ENCODE data around the gene COL6A5. TPM values are rescaled to one million over a fixed set of nuclear protein-coding genes. Genes with fewer than 3 reads are reported as not detected.

Gene COL6A5
- polyA plus RNA-seq, 3 donors, result not detected

GRCh38 chr3:130528120-130528519 is 182.6 kb downstream of the COL6A5 start:
- H3K9me3 Mint-ChIP-seq, result no peaks in the 10 kb centered on the region
- no peaks in the 10 kb centered on the region for H3K36me3 Mint-ChIP-seq
- Histone ChIP-seq H3K9me3 (replicated peaks in 1 of 2; ENCODE audit: control insufficient read depth in 1 of 2, insufficient read depth in 1 of 2, low read length in 2 of 2) (no peaks in the 10 kb centered on the region), H4K20me1 (ENCODE audit: insufficient read depth, low read length) (no peaks in the 10 kb centered on the region), H2AFZ (ENCODE audit: insufficient read depth, low read depth, low read length, poor library complexity, severe bottlenecking) (no peak overlapping the region), H3K79me2 (ENCODE audit: insufficient read depth, low read length) (no peaks in the 10 kb centered on the region), H3K4me3 (replicated peaks in 1 of 3; ENCODE audit: low read depth in 2 of 3, low read length in 3 of 3) (no peak overlapping the region), H3K36me3 (replicated peaks in 1 of 2; ENCODE audit: control insufficient read depth in 1 of 2, insufficient read depth in 2 of 2, low read length in 2 of 2) (no peaks in the 10 kb centered on the region), H3K9ac (ENCODE audit: insufficient read depth, low read length, poor library complexity, severe bottlenecking) (no peak overlapping the region), H3K4me1 (ENCODE audit: control insufficient read depth in 1 of 2, insufficient read depth in 2 of 2, low read length in 2 of 2) (no peaks in the 10 kb centered on the region), H3K27ac (ENCODE audit: low read depth in 1 of 2, low read length in 2 of 2) (no peak overlapping the region), H3K27me3 (ENCODE audit: control insufficient read depth in 2 of 2, insufficient read depth in 2 of 2, low read length in 2 of 2) (no peaks in the 10 kb centered on the region), H3K4me2 (replicated peaks; ENCODE audit: extremely low read depth, low read length, poor library complexity, severe bottlenecking) (no peak overlapping the region)
- DNase-seq, result no peak
- H3K4me1 Mint-ChIP-seq, result no peaks in the 10 kb centered on the region
- no peak overlapping the region for H3K4me3 Mint-ChIP-seq
- H3K27ac Mint-ChIP-seq, result no peak overlapping the region
- WGBS (ENCODE audit: insufficient coverage), result 50% methylated on average over 1 of the region's 1 CpG
- H3K27me3 Mint-ChIP-seq (ENCODE audit: low read depth in 3 of 3), result peaks cover 0 to 3% (median 1%) of the 10 kb centered on the region in 3 donors
- no peak for TF ChIP-seq CTCF (IDR thresholded peaks at IDR 0.05)
- intact Hi-C loops (cut with micrococcal nuclease), result no loop called here

GRCh38 chr3:130529486-130530215 is 184.2 kb downstream of the COL6A5 start:
- H3K79me2 ChIP-seq (ENCODE audit: insufficient read depth, low read length), result no peaks in the 10 kb centered on the region
- H3K27ac ChIP-seq (ENCODE audit: low read depth in 1 of 2, low read length in 2 of 2), result no peak overlapping the region
- no peaks in the 10 kb centered on the region for H3K9me3 ChIP-seq (replicated peaks in 1 of 2; ENCODE audit: control insufficient read depth in 1 of 2, insufficient read depth in 1 of 2, low read length in 2 of 2)
- H3K4me1 Mint-ChIP-seq, result no peaks in the 10 kb centered on the region
- H3K4me3 Mint-ChIP-seq, result no peak overlapping the region
- H3K4me3 ChIP-seq (replicated peaks in 1 of 3; ENCODE audit: low read depth in 2 of 3, low read length in 3 of 3), result no peak overlapping the region
- no peak for DNase-seq
- no peak overlapping the region for H3K9ac ChIP-seq (ENCODE audit: insufficient read depth, low read length, poor library complexity, severe bottlenecking)
- no peaks in the 10 kb centered on the region for H4K20me1 ChIP-seq (ENCODE audit: insufficient read depth, low read length)
- H3K27ac Mint-ChIP-seq, result no peak overlapping the region
- H2AFZ ChIP-seq (ENCODE audit: insufficient read depth, low read depth, low read length, poor library complexity, severe bottlenecking), result no peak overlapping the region
- H3K9me3 Mint-ChIP-seq, result peaks cover 0 to 2% (median 0%) of the 10 kb centered on the region in 7 donors
- no CpG with 5 or more reads among the region's 5 CpGs for WGBS (ENCODE audit: insufficient coverage)
- H3K36me3 ChIP-seq (replicated peaks in 1 of 2; ENCODE audit: control insufficient read depth in 1 of 2, insufficient read depth in 2 of 2, low read length in 2 of 2), result no peaks in the 10 kb centered on the region
- intact Hi-C loops (cut with micrococcal nuclease), result loop anchor here in 1 of 2 donors (10.0 kb wide), 1 partner anchor 255 kb away; no protein-coding TSS in a partner anchor
- H3K4me1 ChIP-seq (ENCODE audit: control insufficient read depth in 1 of 2, insufficient read depth in 2 of 2, low read length in 2 of 2), result no peaks in the 10 kb centered on the region
- no peaks in the 10 kb centered on the region for H3K27me3 ChIP-seq (ENCODE audit: control insufficient read depth in 2 of 2, insufficient read depth in 2 of 2, low read length in 2 of 2)
- TF ChIP-seq CTCF (IDR thresholded peaks at IDR 0.05), result no peak
- no peak overlapping the region for H3K4me2 ChIP-seq (replicated peaks; ENCODE audit: extremely low read depth, low read length, poor library complexity, severe bottlenecking)
- H3K27me3 Mint-ChIP-seq (ENCODE audit: low read depth in 3 of 3), result peaks cover 0 to 1% (median 0%) of the 10 kb centered on the region in 3 donors
- no peaks in the 10 kb centered on the region for H3K36me3 Mint-ChIP-seq

Measured in CD14-positive monocyte (primary cell).